Mucosa of stomach (tissue), 1 donor: ENCODE measurements around the gene YOD1.

ENCODE experiments used
- H3K27me3 ChIP-seq: one replicate; pipeline ENCODE4 v1.7.0; 2013; ENCODE audit warnings: mild to moderate bottlenecking, low read length; ENCODE audit not compliant: control insufficient read depth, insufficient read depth
- H3K36me3 ChIP-seq: one replicate; pipeline ENCODE4 v1.7.0; 2013; ENCODE audit warnings: low read length; ENCODE audit not compliant: control insufficient read depth, insufficient read depth
- H3K4me1 ChIP-seq: one replicate; pipeline ENCODE4 v1.7.0; 2013; ENCODE audit warnings: mild to moderate bottlenecking, low read length; ENCODE audit not compliant: control insufficient read depth, insufficient read depth
- H3K4me3 ChIP-seq: one replicate; pipeline ENCODE4 v1.7.0; 2013; ENCODE audit warnings: low read length
- H3K9ac ChIP-seq: one replicate; pipeline ENCODE4 v1.7.0; 2013; ENCODE audit warnings: mild to moderate bottlenecking, low read length, moderate library complexity
- H3K9me3 ChIP-seq: one replicate; pipeline ENCODE4 v1.7.0; 2013; ENCODE audit warnings: mild to moderate bottlenecking, low read length, moderate library complexity; ENCODE audit not compliant: control insufficient read depth
- donor health status: Pancreatic carcinoma.

Gene YOD1

GRCh38 chr1:207081088-207081487, 30.1 kb upstream of the YOD1 start:
- no peaks in the 10 kb centered on the region for H3K9me3 ChIP-seq
- H3K9ac ChIP-seq = no peak overlapping the region
- H3K4me1 ChIP-seq = peaks cover 21% of the 10 kb centered on the region
- H3K36me3 ChIP-seq = no peaks in the 10 kb centered on the region
- no peaks in the 10 kb centered on the region for H3K27me3 ChIP-seq
- no peak overlapping the region for H3K4me3 ChIP-seq

GRCh38 chr1:207079706-207080241, 28.8 kb upstream of the YOD1 start:
- Histone ChIP-seq H3K4me1 (peaks cover 21% of the 10 kb centered on the region), H3K9ac (no peak overlapping the region), H3K27me3 (no peaks in the 10 kb centered on the region), H3K9me3 (no peaks in the 10 kb centered on the region), H3K4me3 (no peak overlapping the region), H3K36me3 (no peaks in the 10 kb centered on the region)

- peaks cover 21% of the 10 kb centered on the region for H3K4me1 ChIP-seq
- H3K9me3 ChIP-seq = no peaks in the 10 kb centered on the region
- no peak overlapping the region for H3K4me3 ChIP-seq
- no peaks in the 10 kb centered on the region for H3K36me3 ChIP-seq
- H3K9ac ChIP-seq = no peak overlapping the region
- no peaks in the 10 kb centered on the region for H3K27me3 ChIP-seq
These were observed 27.6 kb upstream of the YOD1 start for GRCh38 chr1:207078578-207079132.

- H3K4me1 ChIP-seq = peaks cover 21% of the 10 kb centered on the region
These were observed 26.7 kb upstream of the YOD1 start for GRCh38 chr1:207077470-207078377.

GRCh38 chr1:207077012-207077411, 26.0 kb upstream of the YOD1 start:
- H3K9ac ChIP-seq = no peak overlapping the region
- H3K27me3 ChIP-seq = no peaks in the 10 kb centered on the region
- H3K4me3 ChIP-seq = no peak overlapping the region
- no peaks in the 10 kb centered on the region for H3K9me3 ChIP-seq
- H3K4me1 ChIP-seq = peaks cover 21% of the 10 kb centered on the region
- H3K36me3 ChIP-seq = no peaks in the 10 kb centered on the region

More at GRCh38 chr1:207077470-207078377, 26.7 kb upstream of the YOD1 start:
- H3K9ac ChIP-seq = no peak overlapping the region
- H3K4me3 ChIP-seq = no peak overlapping the region
- no peaks in the 10 kb centered on the region for H3K36me3 ChIP-seq
- H3K27me3 ChIP-seq = no peaks in the 10 kb centered on the region
- H3K9me3 ChIP-seq = no peaks in the 10 kb centered on the region

GRCh38 chr1:207076181-207076955, 25.4 kb upstream of the YOD1 start:
- no peaks in the 10 kb centered on the region for H3K27me3 ChIP-seq
- no peaks in the 10 kb centered on the region for H3K9me3 ChIP-seq
- peaks cover 18% of the 10 kb centered on the region for H3K4me1 ChIP-seq
- H3K4me3 ChIP-seq = no peak overlapping the region
- H3K36me3 ChIP-seq = no peaks in the 10 kb centered on the region
- no peak overlapping the region for H3K9ac ChIP-seq

GRCh38 chr1:207073906-207074820, 23.2 kb upstream of the YOD1 start:
- Histone ChIP-seq H3K9me3 (no peaks in the 10 kb centered on the region), H3K4me3 (no peak overlapping the region), H3K9ac (no peak overlapping the region), H3K4me1 (peaks cover 6% of the 10 kb centered on the region), H3K36me3 (no peaks in the 10 kb centered on the region), H3K27me3 (no peaks in the 10 kb centered on the region)

- Histone ChIP-seq H3K9me3 (no peaks in the 10 kb centered on the region), H3K9ac (no peak overlapping the region), H3K27me3 (no peaks in the 10 kb centered on the region), H3K4me1 (peaks cover 15% of the 10 kb centered on the region), H3K4me3 (no peak overlapping the region), H3K36me3 (no peaks in the 10 kb centered on the region)
These were observed 21.2 kb upstream of the YOD1 start for GRCh38 chr1:207072233-207072632.

GRCh38 chr1:207071426-207071825, 20.4 kb upstream of the YOD1 start:
- Histone ChIP-seq H3K36me3 (no peaks in the 10 kb centered on the region), H3K9ac (no peak overlapping the region), H3K9me3 (no peaks in the 10 kb centered on the region), H3K27me3 (no peaks in the 10 kb centered on the region), H3K4me1 (peaks cover 18% of the 10 kb centered on the region), H3K4me3 (no peak overlapping the region)

- Histone ChIP-seq H3K36me3 (no peaks in the 10 kb centered on the region), H3K27me3 (no peaks in the 10 kb centered on the region)
These were observed 19.8 kb upstream of the YOD1 start for GRCh38 chr1:207070811-207071210.

GRCh38 chr1:207069858-207070506, 19.0 kb upstream of the YOD1 start:
- Histone ChIP-seq H3K36me3 (no peaks in the 10 kb centered on the region), H3K4me1 (peaks cover 18% of the 10 kb centered on the region)

More at GRCh38 chr1:207070811-207071210, 19.8 kb upstream of the YOD1 start:
- Histone ChIP-seq H3K9me3 (no peaks in the 10 kb centered on the region), H3K4me3 (no peak overlapping the region), H3K4me1 (peaks cover 18% of the 10 kb centered on the region), H3K9ac (no peak overlapping the region)

More at GRCh38 chr1:207069858-207070506, 19.0 kb upstream of the YOD1 start:
- Histone ChIP-seq H3K4me3 (no peak overlapping the region), H3K9ac (no peak overlapping the region), H3K27me3 (no peaks in the 10 kb centered on the region), H3K9me3 (no peaks in the 10 kb centered on the region)
